TTC549 (cell line): ENCODE data around the gene NTHL1.

Source experiments
- FAIRE-seq: peaks from 2 replicates; lab custom pipeline; 2012; peaks lifted over from hg19 to GRCh38; lab: Jason Lieb, UNC

NTHL1 gene

DNA sequence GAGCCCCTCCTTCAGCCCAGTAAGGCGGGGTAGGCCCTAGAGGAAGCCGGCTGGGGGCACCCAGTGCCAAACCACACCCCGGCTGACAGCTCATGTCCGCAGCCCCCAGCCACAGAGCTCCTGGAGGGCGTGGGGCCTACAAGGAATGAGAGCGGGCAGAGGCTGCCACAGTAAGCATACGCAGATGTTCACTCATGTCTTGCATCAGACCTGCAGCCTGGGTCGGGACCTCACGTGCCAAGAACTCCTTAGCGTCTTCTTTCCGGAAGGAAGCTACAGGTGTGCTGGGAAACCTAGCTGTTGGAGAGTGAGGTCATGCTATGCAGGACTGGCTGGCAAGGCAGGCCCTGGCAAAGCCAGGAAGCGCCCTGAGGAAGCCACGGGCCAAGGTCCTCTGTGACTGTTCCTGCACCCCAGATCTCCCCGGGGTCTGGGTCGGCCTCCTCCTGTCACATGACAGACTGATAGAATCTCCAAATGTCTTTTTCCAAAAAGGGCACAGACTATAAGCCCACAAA is 39.6 kb downstream of the NTHL1 start:
- FAIRE-seq = no peak

- no peak for FAIRE-seq
These were observed 40.4 kb downstream of the NTHL1 start for GRCh38 chr16:2007081-2007836.

- no peak for FAIRE-seq
These were observed 41.3 kb downstream of the NTHL1 start for GRCh38 chr16:2006317-2006716.

GRCh38 chr16:2005646-2006045 is 42.0 kb downstream of the NTHL1 start:
- FAIRE-seq = no peak

GRCh38 chr16:2004795-2005517 is 42.7 kb downstream of the NTHL1 start:
- no peak for FAIRE-seq

DNA sequence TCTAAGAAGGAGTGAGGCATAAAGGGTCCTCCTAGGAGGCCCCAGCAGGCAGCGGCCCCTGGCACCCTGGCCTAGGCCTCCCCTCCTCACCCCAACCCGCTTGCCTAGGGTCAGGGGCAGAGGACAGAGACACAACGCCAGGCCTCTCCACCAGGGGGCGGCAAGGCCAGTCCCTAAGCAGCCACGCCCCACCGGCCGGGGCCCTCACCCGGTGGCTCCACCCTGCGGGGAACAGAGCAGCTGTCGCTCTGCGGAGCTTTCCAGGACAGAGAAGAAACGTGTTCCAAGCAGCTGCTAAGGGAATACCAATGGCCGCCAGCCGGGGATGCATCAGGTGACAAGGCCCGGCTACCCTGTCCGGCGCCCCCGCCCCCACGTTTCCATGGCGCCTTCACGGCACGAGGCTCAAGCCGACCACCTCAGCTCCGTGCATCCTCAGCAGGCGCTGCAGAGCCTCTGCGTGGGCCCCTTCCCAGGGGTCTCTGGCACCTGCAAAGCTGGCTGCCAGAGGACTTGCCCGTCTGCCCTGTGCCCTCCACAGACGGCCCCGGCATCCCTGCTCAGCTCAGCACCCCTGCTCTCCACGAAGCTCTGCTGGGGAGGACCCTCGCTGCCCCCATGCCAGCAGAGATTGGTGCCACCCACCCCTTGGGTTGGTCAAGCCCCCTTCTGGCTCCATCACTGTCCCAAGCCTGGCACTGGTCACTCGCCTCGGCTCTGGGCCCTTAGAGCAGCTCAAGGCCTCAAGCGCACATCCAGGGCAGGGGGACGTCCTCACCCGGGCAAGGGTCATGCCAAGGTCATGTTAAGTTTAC is 43.6 kb downstream of the NTHL1 start:
- FAIRE-seq = peak; percentile 43

- FAIRE-seq = no peak
These were observed 44.3 kb downstream of the NTHL1 start for GRCh38 chr16:2003231-2003826.

DNA sequence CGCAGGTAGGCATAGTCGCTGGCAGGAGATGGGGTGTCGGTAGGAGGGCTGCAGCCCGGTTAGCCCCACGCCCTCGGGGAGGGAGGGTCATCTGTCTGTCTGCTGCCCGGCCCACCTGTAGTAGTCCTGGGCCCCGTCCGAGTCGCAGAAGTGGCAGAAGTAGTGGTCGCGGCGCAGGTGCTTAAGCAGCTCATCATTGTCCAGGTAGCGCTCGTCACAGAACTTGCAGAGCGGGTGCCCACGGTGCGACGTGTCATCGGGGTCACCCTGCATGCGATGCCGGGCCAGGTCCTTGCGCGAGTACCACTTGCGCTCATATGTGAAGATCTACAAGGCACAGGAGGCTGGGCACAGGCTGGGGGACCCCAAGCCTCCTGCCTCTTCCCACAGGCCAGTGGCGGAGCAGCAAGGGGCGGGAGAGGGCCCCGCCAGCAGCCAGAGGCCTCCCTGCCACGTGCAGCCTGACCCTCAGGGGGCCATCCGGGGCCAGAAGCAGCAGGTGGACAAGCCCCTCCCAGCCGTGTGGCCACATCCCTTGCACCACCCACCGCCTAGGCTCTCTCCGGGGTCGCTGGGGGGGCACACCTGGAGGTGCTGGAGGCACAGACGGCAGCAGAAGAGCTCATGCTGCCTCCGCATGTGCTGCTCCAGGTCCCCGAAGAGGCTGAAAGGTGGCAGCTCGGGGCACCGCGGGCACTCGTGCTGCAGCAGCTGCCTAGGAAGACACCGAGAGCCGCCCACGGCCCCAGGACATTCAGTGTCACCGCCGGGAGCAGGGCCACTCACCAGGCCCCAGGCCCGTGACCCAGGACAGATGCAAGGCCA is 45.0 kb downstream of the NTHL1 start:
- no peak for FAIRE-seq

GRCh38 chr16:2001456-2002355 is 45.9 kb downstream of the NTHL1 start:
- no peak for FAIRE-seq

DNA sequence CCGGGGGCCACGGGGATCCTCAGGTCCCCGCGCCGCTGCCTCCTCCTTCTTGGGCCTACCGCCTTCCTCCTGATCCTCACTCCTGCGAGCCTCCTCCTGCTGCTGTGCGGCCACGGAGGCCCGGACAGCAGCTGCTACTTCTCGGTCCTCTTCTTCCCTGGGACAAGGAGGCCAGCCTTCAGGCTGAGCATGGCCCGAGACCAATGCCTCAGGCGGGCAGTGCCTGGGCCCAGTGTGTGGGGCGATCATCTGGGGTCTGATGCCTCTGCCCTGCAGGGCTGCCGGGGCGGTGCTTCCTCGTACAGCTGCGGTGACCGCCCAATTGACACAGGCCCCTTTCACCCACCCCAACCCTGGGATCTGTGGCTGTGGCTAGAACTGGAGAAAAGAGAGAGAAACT is 46.6 kb downstream of the NTHL1 start:
- FAIRE-seq = no peak

GRCh38 chr16:1999866-2000514 is 47.6 kb downstream of the NTHL1 start:
- FAIRE-seq = no peak

GRCh38 chr16:1998852-1999801 is 48.5 kb downstream of the NTHL1 start:
- FAIRE-seq = no peak

GRCh38 chr16:1998360-1998835 is 49.2 kb downstream of the NTHL1 start:
- FAIRE-seq = no peak

DNA sequence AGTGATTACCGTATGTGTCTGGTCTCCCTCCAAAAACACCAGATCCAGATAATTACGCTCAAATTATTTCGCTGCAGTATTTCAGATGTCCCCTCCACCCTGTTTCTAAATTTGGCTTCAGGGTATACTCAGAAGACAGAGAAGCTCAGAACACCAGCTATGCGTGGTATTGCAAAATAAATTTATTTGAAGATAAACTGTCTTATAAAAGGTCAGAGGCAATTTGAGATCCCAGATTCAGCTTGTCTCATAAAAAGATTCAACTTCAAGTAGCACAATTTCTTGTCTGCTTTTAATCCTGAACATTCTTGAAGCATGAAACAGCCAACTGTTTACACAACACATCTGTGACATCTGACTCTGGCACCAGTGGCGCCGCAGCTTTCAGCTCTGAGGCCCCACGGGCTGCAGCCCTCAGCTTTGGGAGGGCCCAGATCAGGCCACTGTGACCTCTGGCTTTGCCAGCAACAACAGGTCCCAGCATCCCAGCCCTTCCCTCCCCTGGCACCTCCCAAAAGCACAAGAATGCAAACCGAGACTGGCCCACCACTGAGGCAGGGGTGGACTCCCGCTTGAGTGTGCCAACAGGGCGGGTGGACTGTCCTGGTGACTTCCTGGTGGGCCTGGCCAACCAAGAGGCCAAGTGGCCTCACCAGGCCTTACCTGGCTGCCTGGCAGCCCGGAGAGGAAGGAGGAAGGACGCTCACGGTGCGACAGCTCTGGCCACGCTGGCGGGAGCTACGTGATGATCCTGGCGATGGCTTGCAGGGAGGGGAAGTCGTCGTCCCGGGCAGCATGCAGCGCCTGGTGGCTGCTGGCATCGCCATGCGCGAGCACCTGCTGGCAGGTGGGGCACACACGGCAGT is 49.9 kb downstream of the NTHL1 start:
- no peak for FAIRE-seq

GRCh38 chr16:1993731-1994131 is 53.9 kb downstream of the NTHL1 start:
- FAIRE-seq = no peak

DNA sequence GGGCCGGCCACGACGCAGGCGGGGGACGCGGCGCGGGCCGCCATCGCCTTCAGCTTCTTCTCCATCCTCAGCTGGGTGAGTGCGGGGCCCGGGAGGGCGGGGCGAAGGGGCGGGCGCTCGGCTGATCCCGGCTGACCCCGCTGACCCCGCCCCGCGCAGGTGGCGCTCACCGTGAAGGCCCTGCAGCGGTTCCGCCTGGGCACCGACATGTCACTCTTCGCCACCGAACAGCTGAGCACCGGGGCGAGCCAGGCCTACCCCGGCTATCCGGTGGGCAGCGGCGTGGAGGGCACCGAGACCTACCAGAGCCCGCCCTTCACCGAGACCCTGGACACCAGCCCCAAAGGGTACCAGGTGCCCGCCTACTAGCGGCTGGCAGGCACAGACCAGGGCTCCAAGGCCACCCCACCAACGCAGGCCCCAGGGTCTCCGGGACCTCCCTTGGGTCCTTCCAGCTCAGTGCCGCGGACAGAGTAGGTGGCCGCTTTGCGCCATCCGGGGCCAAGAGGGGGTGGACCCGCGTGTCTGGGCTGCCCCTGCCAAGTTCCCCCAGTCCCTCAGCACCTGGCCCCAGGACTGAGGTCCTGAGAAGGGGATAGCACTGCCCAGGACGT is 54.8 kb downstream of the NTHL1 start:
- no peak for FAIRE-seq
